ENCODE measurements around the gene KRTAP5-10. TPM values are rescaled to one million over a fixed set of nuclear protein-coding genes. Genes with fewer than 3 reads are reported as not detected.
A peak's percentile ranks its signal among the peaks of the same experiment; 100 is the strongest.

The KRTAP5-10 gene
- total and polyA plus RNA-seq, 2 donors (not counting 3 experiments of a cell fraction or from before 2014, with no cell fraction given), result not detected

- Histone ChIP-seq H3K9ac (replicated peaks; ENCODE audit: extremely low read depth, insufficient read depth, low read length) (no peak overlapping the region), H3K36me3 (ENCODE audit: control insufficient read depth in 2 of 2, extremely low read depth in 1 of 2, insufficient read depth in 2 of 2, low read length in 2 of 2) (no peaks in the 10 kb centered on the region), H2AFZ (ENCODE audit: low read depth, low read length) (no peak overlapping the region), H3K27me3 (ENCODE audit: control insufficient read depth in 2 of 2, insufficient read depth in 2 of 2, low read length in 2 of 2) (peaks cover 0 to 5% of the 10 kb centered on the region in 2 experiments), H3K4me1 (ENCODE audit: control insufficient read depth, extremely low read depth, insufficient read depth, low read length) (no peaks in the 10 kb centered on the region), H3K4me2 (ENCODE audit: insufficient read depth, low read length) (no peak overlapping the region), H3K27ac (ENCODE audit: insufficient read depth, low read depth, low read length) (no peak overlapping the region), H3K9me1 (replicated peaks; ENCODE audit: control insufficient read depth, extremely low read depth, insufficient read depth, low read length) (no peaks in the 10 kb centered on the region), H3K9me3 (replicated peaks; ENCODE audit: control insufficient read depth, insufficient read depth, low read length) (no peaks in the 10 kb centered on the region), H3K79me2 (ENCODE audit: control insufficient read depth, insufficient read depth, low read length) (no peaks in the 10 kb centered on the region), H3K4me3 (replicated peaks in 1 of 3; ENCODE audit: insufficient read depth in 1 of 3, low read depth in 1 of 3, low read length in 3 of 3) (no peak overlapping the region), H4K20me1 (replicated peaks; ENCODE audit: control insufficient read depth, extremely low read depth, insufficient read depth, low read length) (no peaks in the 10 kb centered on the region)
- CTCF ChIA-PET, result interaction anchor here (0.6 to 2.2 kb wide), 32 partner anchors 10 to 1113 kb away, joined by 3 to 35 read pairs (median 6); partner anchors contain the start of genes DHCR7, KRTAP5-11 and NADSYN1
- BruUV-seq (replicated peaks), result no TSS peak
- DNase-seq (ENCODE audit: low read depth, low spot score) (peak; percentile 48), FAIRE-seq (peak; percentile 72)
- dilution Hi-C loops (cut with MboI; ENCODE audit: extremely low pct_ligation_motif_present, low sequenced_read_pairs), result no loop called here
- TF ChIP-seq CTCF (IDR thresholded peaks at IDR 0.05; ENCODE audit: extremely low read depth in 1 of 2, insufficient read depth in 1 of 2, low read depth in 1 of 2, low read length in 2 of 2) (peak; percentile 42 to 50), JUN (IDR thresholded peaks at IDR 0.05; ENCODE audit: borderline replicate concordance, insufficient read depth, insufficient read length, low read depth) (no peak)
- POLR2A ChIA-PET, result no interaction called here
- intact Hi-C loops (cut with micrococcal nuclease), result loop anchor here (1.0 to 5.0 kb wide), 2 partner anchors 116 to 1096 kb away; partner anchors contain the start of gene DHCR7
Observed at GRCh38 chr11:71563406-71563805, 2.0 kb upstream of the KRTAP5-10 start.

GRCh38 chr11:71564430-71564829, 933 bp upstream of the KRTAP5-10 start:
- Histone ChIP-seq H4K20me1 (replicated peaks; ENCODE audit: control insufficient read depth, extremely low read depth, insufficient read depth, low read length) (no peaks in the 10 kb centered on the region), H3K27ac (ENCODE audit: insufficient read depth, low read depth, low read length) (no peak overlapping the region), H3K4me3 (replicated peaks in 1 of 3; ENCODE audit: insufficient read depth in 1 of 3, low read depth in 1 of 3, low read length in 3 of 3) (no peak overlapping the region), H3K79me2 (ENCODE audit: control insufficient read depth, insufficient read depth, low read length) (no peaks in the 10 kb centered on the region), H2AFZ (ENCODE audit: low read depth, low read length) (no peak overlapping the region), H3K9ac (replicated peaks; ENCODE audit: extremely low read depth, insufficient read depth, low read length) (no peak overlapping the region), H3K4me2 (ENCODE audit: insufficient read depth, low read length) (no peak overlapping the region), H3K9me1 (replicated peaks; ENCODE audit: control insufficient read depth, extremely low read depth, insufficient read depth, low read length) (no peaks in the 10 kb centered on the region), H3K36me3 (ENCODE audit: control insufficient read depth in 2 of 2, extremely low read depth in 1 of 2, insufficient read depth in 2 of 2, low read length in 2 of 2) (no peaks in the 10 kb centered on the region), H3K27me3 (ENCODE audit: control insufficient read depth in 2 of 2, insufficient read depth in 2 of 2, low read length in 2 of 2) (peaks cover 0 to 5% of the 10 kb centered on the region in 2 experiments), H3K9me3 (replicated peaks; ENCODE audit: control insufficient read depth, insufficient read depth, low read length) (no peaks in the 10 kb centered on the region), H3K4me1 (ENCODE audit: control insufficient read depth, extremely low read depth, insufficient read depth, low read length) (no peaks in the 10 kb centered on the region)
- ChIA-PET CTCF (interaction anchor here (1.6 to 2.2 kb wide), 7 partner anchors 15 to 1099 kb away, joined by 7 to 35 read pairs (median 12); partner anchors contain the start of gene DHCR7), POLR2A (no interaction called here)
- no peak for FAIRE-seq
- dilution Hi-C loops (cut with MboI; ENCODE audit: extremely low pct_ligation_motif_present, low sequenced_read_pairs) (no loop called here), intact Hi-C loops (cut with micrococcal nuclease) (loop anchor here (5.0 kb wide), 1 partner anchor 117 kb away; the partner anchor contains the start of gene DHCR7)
- no TSS peak for BruUV-seq (replicated peaks)
- TF ChIP-seq EZH2 (IDR thresholded peaks at IDR 0.05; ENCODE audit: borderline replicate concordance, low read depth, low read length, severe bottlenecking) (no peak), MYC (IDR thresholded peaks at IDR 0.05; ENCODE audit: low read depth, low read length) (no peak), CTCF (IDR thresholded peaks at IDR 0.05; ENCODE audit: extremely low read depth in 1 of 2, insufficient read depth in 1 of 2, low read depth in 1 of 2, low read length in 2 of 2) (no peak), POLR2AphosphoS5 (IDR thresholded peaks at IDR 0.05; ENCODE audit: insufficient read depth, low read depth, low read length) (no peak), JUN (IDR thresholded peaks at IDR 0.05; ENCODE audit: borderline replicate concordance, insufficient read depth, insufficient read length, low read depth) (no peak), MAX (IDR thresholded peaks at IDR 0.05; ENCODE audit: insufficient read depth, insufficient read length) (no peak), GATA2 (IDR thresholded peaks at IDR 0.05; ENCODE audit: insufficient read depth, insufficient read length, low read depth, low read length) (no peak), POLR2A (IDR thresholded peaks at IDR 0.05; ENCODE audit: low read depth, low read length) (no peak), FOS (IDR thresholded peaks at IDR 0.05; ENCODE audit: borderline replicate concordance, insufficient read depth, low read length) (no peak)
- no peak for DNase-seq (ENCODE audit: low read depth, low spot score)
